Smooth muscle cell (in vitro differentiated cells): ENCODE measurements around the gene CASK. TPM values are rescaled to one million over a fixed set of nuclear protein-coding genes. Genes with fewer than 3 reads are reported as not detected.

Source experiments
- DNase-seq: peaks from one replicate; lab custom pipeline; 2025; ENCODE audit not compliant: unreplicated experiment; lab: John Stamatoyannopoulos, UW
- H2AFZ ChIP-seq: fragments of 200-600 bp; sonication (generic); 2 replicates; pipeline ENCODE4 v1.6.0; 2016; ENCODE audit warnings: antibody characterized with exemption, low read depth, mild to moderate bottlenecking
- H3F3A ChIP-seq: fragments of 200-600 bp; sonication (generic); 2 replicates; pipeline ENCODE4 v1.6.0; 2017; ENCODE audit warnings: antibody characterized with exemption, low read depth
- H3K27ac ChIP-seq: fragments of 200-600 bp; sonication (generic); 2 replicates; pipeline ENCODE4 v1.5.1; 2016; ENCODE audit warnings: low read depth, mild to moderate bottlenecking
- H3K27me3 ChIP-seq: fragments of 200-600 bp; sonication (generic); 2 replicates; pipeline ENCODE4 v1.6.1; 2016; ENCODE audit warnings: low read depth, mild to moderate bottlenecking
- H3K36me3 ChIP-seq: fragments of 200-600 bp; sonication (generic); 2 replicates; pipeline ENCODE4 v1.5.1; 2016; ENCODE audit warnings: low read depth
- H3K4me1 ChIP-seq: fragments of 200-600 bp; sonication (generic); 2 replicates; pipeline ENCODE4 v1.5.1; 2016; ENCODE audit warnings: low read depth
- H3K4me2 ChIP-seq: fragments of 200-600 bp; sonication (generic); 2 replicates; pipeline ENCODE4 v1.6.0; 2016; ENCODE audit warnings: mild to moderate bottlenecking
- H3K4me3 ChIP-seq: fragments of 200-600 bp; sonication (generic); 2 replicates; pipeline ENCODE4 v1.5.1; 2016; ENCODE audit warnings: mild to moderate bottlenecking
- H3K79me2 ChIP-seq: fragments of 200-600 bp; sonication (generic); 2 replicates; pipeline ENCODE4 v1.6.0; 2016; ENCODE audit warnings: low read depth, mild to moderate bottlenecking
- H3K9ac ChIP-seq: fragments of 200-600 bp; sonication (generic); 2 replicates; pipeline ENCODE4 v1.6.0; 2016; ENCODE audit warnings: low read depth
- H3K9me3 ChIP-seq: fragments of 200-600 bp; sonication (generic); replicated peaks from 2 replicates; pipeline ENCODE4 v1.5.1; 2016; ENCODE audit warnings: low read depth
- H4K20me1 ChIP-seq: fragments of 200-600 bp; sonication (generic); 2 replicates; pipeline ENCODE4 v1.6.0; 2016; ENCODE audit warnings: low read depth
- WGBS: methylation state at CpG from one replicate; pipeline ENCODE4 v1.1.7; 2016; ENCODE audit warnings: low lambda C conversion rate; 5-methylcytosine and 5-hydroxymethylcytosine counted together
- polyA plus RNA-seq: library from polyadenylated mRNA; unstranded; fragments of >200 nt; fragmentation: Nextera tagmentation; extraction: Ambion mirVana; gene quantifications from 2 replicates; pipeline ENCODE4 v1.2.1, GENCODE V29; 2016
- total RNA-seq: library from RNA; depleted of rRNA; stranded (reverse); fragments of >200 nt; gene quantifications from 2 replicates; pipeline ENCODE4 v1.2.3, GENCODE V29; 2014
- TF ChIP-seq, protein P1 (sequence below): fragments of 200-600 bp; sonication (generic); IDR thresholded peaks from 2 replicates; pipeline ENCODE4 v1.5.1; 2017; ENCODE audit warnings: borderline replicate concordance, mild to moderate bottlenecking, antibody characterized with exemption; ENCODE audit not compliant: insufficient read depth, poor library complexity, severe bottlenecking

Gene CASK
- total and polyA plus RNA-seq, 2 experiments from 2014 or later: 49.4 to 97.5 TPM

DNA sequence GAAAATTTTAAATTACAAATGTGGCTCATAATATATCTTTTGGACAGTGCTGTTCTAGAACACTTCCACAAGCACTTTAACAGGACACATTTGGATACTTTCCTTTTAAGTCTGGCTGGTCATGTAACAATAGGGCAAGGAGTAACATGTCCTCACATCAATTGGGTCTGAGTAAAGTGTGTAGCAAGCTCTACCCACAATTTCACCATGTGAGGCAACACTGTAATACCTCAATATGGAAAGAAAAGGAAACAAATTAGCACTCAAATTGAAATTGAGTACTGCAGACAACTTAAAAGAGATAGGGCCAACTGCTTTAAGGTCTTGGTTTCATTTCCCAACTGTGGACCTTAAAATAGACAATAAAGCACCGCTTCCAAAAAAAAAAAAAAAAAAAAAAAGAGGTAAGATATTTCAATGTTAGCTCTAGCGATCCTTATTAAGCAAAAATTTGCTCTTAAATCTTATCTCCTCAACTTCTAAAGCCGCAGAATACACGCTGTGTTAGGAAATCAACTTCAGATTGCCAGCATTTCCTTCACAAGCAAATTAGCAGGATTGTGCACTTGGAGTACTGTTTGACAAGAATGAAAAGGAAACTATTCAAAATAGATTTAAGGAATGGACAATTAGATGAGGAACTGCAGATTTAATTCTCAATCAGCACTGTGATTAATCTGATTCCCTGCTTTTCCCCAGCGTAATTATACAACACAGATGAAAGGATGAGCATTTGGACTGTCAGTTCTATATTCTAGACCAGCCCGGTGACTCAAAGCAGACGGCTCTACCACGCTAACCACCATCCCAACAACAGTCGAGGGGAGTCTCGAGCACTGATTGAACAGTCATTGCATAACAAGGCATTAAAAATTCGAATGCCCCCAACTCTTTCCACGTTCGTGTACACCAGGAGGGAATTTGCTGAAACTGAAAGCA is 1.6 kb downstream of the CASK start:
- H3F3A ChIP-seq: no peaks in the 10 kb centered on the region
- H4K20me1 ChIP-seq: peaks cover 47% of the 10 kb centered on the region
- H3K4me3 ChIP-seq: peak overlapping the region; percentile 82
- H3K27ac ChIP-seq: peak overlapping the region; percentile 47
- no peaks in the 10 kb centered on the region for H3K36me3 ChIP-seq
- DNase-seq: no peak
- TF ChIP-seq, protein P1, sequence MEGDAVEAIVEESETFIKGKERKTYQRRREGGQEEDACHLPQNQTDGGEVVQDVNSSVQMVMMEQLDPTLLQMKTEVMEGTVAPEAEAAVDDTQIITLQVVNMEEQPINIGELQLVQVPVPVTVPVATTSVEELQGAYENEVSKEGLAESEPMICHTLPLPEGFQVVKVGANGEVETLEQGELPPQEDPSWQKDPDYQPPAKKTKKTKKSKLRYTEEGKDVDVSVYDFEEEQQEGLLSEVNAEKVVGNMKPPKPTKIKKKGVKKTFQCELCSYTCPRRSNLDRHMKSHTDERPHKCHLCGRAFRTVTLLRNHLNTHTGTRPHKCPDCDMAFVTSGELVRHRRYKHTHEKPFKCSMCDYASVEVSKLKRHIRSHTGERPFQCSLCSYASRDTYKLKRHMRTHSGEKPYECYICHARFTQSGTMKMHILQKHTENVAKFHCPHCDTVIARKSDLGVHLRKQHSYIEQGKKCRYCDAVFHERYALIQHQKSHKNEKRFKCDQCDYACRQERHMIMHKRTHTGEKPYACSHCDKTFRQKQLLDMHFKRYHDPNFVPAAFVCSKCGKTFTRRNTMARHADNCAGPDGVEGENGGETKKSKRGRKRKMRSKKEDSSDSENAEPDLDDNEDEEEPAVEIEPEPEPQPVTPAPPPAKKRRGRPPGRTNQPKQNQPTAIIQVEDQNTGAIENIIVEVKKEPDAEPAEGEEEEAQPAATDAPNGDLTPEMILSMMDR: no peak
- peaks cover 12% of the 10 kb centered on the region for H3K4me1 ChIP-seq
- H3K79me2 ChIP-seq: peaks cover 57% of the 10 kb centered on the region
- H2AFZ ChIP-seq: no peak overlapping the region
- H3K9me3 ChIP-seq: no peaks in the 10 kb centered on the region
- H3K9ac ChIP-seq: peak overlapping the region; percentile 58
- H3K27me3 ChIP-seq: no peaks in the 10 kb centered on the region
- WGBS: 45% methylated on average over 13 of the region's 13 CpGs
- H3K4me2 ChIP-seq: peak overlapping the region; percentile 85

DNA sequence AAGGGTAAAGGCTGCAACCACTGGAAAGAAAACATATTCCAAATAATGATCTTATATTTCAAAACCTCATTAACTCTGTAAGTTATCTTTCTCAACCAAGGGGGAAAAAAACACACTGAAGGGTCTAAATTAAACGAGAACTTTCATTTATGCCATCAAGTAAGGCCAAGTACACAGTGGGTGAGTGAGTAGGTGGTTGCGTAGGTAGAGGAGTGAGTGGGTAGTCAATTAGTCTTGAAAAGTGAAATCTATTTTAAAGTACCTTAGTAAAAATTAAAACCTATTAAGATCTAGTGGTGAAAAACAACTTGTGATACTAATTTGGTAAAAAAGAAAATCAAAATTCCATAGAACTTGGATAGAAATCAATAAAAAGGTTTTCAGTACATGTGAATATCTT is 3.5 kb downstream of the CASK start:
- H3K27ac ChIP-seq: no peak overlapping the region
- H3K9ac ChIP-seq: no peak overlapping the region
- H2AFZ ChIP-seq: no peak overlapping the region
- peaks cover 76% of the 10 kb centered on the region for H3K79me2 ChIP-seq
- DNase-seq: no peak
- H4K20me1 ChIP-seq: peaks cover 59% of the 10 kb centered on the region
- H3K36me3 ChIP-seq: no peaks in the 10 kb centered on the region
- H3K9me3 ChIP-seq: no peaks in the 10 kb centered on the region
- TF ChIP-seq, protein P1: no peak
- H3K4me2 ChIP-seq: no peak overlapping the region
- peaks cover 12% of the 10 kb centered on the region for H3K4me1 ChIP-seq
- 88% methylated on average over 2 of the region's 2 CpGs for WGBS
- no peak overlapping the region for H3K4me3 ChIP-seq
- no peaks in the 10 kb centered on the region for H3F3A ChIP-seq
- H3K27me3 ChIP-seq: no peaks in the 10 kb centered on the region

DNA sequence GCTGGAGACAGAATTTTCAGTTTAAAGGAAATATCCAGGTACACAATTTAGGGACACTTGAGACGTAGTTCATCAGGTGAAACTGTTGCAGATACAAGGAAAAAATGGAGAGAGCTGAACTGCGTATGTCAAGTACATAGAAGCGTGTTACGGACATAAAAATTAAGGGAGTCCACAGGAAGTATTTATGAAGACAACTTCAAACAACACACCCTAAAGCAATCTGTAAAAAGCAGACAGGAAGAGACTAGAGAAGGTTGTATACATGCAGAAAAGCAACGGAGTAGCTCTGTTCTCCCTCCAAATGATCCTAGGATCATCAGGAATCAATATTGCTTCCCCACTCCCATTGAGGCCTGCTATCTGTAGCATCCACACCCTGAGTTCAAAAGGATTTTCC is 5.8 kb downstream of the CASK start:
- Histone ChIP-seq H3F3A (no peaks in the 10 kb centered on the region), H4K20me1 (peaks cover 80% of the 10 kb centered on the region), H3K4me2 (no peak overlapping the region), H3K9me3 (no peaks in the 10 kb centered on the region), H3K4me3 (no peak overlapping the region), H3K9ac (no peak overlapping the region), H3K27me3 (no peaks in the 10 kb centered on the region), H3K27ac (no peak overlapping the region), H3K36me3 (no peaks in the 10 kb centered on the region), H3K79me2 (peaks cover 96% of the 10 kb centered on the region), H3K4me1 (peaks cover 12% of the 10 kb centered on the region), H2AFZ (no peak overlapping the region)
- TF ChIP-seq, protein P1: no peak
- WGBS: 67% methylated on average over 5 of the region's 5 CpGs
- DNase-seq: no peak
